ENCODE results near the gene ITGAE.

- TF ChIP-seq CTCF (IDR thresholded peaks at IDR 0.05) (no peak), POLR2A (IDR thresholded peaks at IDR 0.05) (no peak)
These were observed 27.9 kb upstream of the ITGAE start for GRCh38 chr17:3828852-3829232.
